Lower leg skin (tissue), 4 donors: ENCODE results near the gene MDC1. TPM values are rescaled to one million over a fixed set of nuclear protein-coding genes. Genes with fewer than 3 reads are reported as not detected.
A peak's percentile ranks its signal among the peaks of the same experiment; 100 is the strongest.

Experiments
- DNase-seq, 2 donors: peaks; one replicate each; pipeline ENCODE4 v3.0.0-alpha.2; 2019; ENCODE audit warnings: low spot score in 2 of 2
- H3K4me3 ChIP-seq: fragments of 200-600 bp; sonication (generic); 2 replicates; pipeline ENCODE4 v1.5.1; 2017; ENCODE audit warnings: mild to moderate bottlenecking, low read depth; ENCODE audit not compliant: poor library complexity, severe bottlenecking
- CTCF ChIP-seq, 3 donors: fragments of 450-650 bp; IDR thresholded peaks; one replicate each; pipeline ENCODE4 v1.5.1; 2016; ENCODE audit warnings: antibody characterized with exemption in 3 of 3, mild to moderate bottlenecking in 3 of 3, moderate library complexity in 2 of 3
- POLR2A ChIP-seq, 2 donors: fragments of 450-650 bp; IDR thresholded peaks; one replicate each; pipeline ENCODE4 v1.6.1; 2016 to 2017; ENCODE audit warnings: antibody characterized with exemption in 2 of 2, mild to moderate bottlenecking in 1 of 2, moderate library complexity in 1 of 2
- WGBS, 2 donors: methylation state at CpG; one replicate each; pipeline ENCODE4 v1.1.5; 2018; 5-methylcytosine and 5-hydroxymethylcytosine counted together
- intact Hi-C: fragments of 100-400 bp; cut with DNase I; formaldehyde crosslinking; loops from one replicate; pipeline ENCODE4 v1.15.0; 2023; ENCODE audit warnings: low total_unique reads
- total RNA-seq, 4 donors: library from RNA; depleted of rRNA; stranded (reverse); fragments of >200 nt; gene quantifications; one replicate each; pipeline ENCODE4 v1.1.0, GENCODE V29; 2016

The MDC1 gene
- total RNA-seq, 4 donors from 2014 or later = 9.7 to 21.4 (median 9.8) TPM

DNA sequence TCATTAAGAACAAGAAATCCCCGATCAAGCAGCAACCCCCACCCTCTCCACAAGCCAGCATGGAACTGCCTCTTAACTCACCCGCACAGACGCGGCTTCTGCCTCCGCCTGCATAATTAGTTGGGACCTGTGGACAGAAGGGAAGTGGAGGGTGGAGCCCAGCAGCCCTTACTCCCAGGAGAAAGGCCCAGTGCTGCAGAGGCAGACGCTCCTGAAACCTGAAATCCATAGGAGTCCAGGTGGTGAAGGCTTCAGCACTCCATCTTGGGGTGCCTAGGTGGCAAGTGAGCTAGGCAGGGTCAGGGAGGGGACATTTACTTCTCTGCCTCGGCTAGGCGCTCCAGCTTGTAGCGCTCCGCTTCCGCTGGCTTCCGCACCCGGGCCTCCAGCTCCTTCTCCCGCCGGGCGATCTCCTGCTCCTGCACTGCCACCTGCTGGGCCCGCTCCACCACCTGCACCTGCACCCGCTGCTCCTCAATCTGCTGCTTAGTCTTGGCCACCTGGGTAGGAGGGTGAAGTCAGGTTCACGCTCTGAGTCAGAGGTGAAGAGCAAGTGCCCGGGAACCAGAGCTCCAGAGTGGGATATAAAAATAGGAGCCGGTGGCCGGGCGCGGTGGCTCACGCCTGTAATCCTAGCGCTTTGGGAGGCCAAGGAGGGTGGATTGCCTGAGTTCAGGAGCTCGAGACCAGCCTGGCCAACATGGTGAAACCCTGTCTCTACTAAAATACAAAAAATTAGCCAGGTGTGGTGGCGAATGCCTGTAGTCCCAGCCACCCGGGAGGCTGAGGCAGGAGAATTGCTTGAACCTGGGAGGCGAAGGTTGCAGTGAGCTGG, 13.7 kb upstream of the MDC1 start:
- 36 to 60% methylated on average over 30 of the region's 30 CpGs for WGBS, 2 donors
- no peak for TF ChIP-seq POLR2A (IDR thresholded peaks at IDR 0.05)
- TF ChIP-seq CTCF (IDR thresholded peaks at IDR 0.05) = no peak
- peak; percentile 65 to 95 for DNase-seq
- intact Hi-C loops = no loop called here
- no peak overlapping the region for H3K4me3 ChIP-seq

DNA sequence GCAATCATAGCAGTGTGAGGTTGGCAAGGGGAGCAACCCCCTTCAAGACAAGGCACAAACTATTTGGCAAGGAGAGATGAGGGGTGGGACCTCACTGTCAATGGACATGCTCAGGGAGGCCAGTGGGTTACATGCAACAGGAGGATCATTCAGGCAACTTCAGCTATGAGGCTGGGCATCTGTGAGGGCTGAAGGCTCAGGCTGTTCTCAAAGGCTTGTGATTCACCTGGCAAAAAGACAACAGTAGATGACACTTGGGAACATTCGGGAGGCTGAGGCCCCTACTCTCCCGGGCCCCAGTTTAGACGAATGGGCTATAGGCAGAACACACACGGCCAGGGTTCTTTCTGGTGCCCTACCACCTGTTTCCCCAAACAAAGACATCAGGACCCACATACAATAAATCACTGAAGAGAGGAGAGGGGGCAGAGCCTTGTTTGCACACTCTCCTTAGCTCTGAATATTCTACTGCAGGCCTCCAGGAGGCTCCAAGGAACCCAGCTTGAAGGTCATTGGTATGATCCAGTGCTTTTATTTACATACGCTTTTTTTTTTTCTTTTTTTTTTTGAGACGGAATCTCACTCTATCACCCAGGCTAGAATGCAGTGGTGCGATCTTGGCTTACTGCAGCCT, 11.0 kb upstream of the MDC1 start:
- intact Hi-C loops = no loop called here

DNA sequence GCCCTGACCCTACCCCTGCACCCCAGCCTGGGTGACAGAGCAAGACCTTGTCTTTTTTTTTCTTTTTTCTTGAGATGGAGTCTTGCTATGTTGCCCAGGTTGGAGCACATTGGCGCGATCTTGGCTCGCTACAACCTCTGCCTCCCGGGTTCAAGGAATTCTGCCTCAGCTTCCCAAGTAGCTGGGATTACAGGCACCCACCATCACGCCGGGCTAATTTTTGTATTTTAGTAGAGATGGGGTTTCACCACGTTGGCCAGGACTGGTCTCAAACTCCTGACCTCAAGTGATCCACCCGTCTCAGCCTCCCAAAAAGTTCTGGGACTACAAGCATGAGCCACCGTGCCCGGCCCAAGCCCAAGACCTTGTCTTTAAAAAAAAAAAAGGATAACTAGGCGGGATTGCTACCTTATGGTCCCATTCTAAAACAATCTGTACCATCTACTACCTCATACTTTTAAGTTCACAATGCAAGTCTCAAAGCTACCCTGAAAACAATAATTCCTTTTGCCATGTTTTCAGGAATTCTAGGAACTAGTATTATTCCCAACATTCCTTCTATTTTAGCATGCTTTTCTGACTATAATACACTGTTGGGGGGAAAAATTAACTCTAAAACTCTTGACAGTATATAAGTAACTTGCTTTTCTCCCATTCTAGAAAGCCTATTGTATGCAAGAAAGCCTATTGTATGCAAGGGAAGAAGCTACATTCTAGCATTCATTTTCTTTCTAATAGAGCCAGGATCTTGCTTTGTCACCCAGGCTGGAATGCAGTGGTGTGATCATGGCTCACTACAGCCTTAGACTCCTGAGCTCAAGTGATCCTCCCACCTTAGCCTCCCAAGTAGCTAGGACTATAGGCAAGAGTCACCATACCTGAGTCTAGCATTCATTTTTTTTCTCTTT, 9.7 kb upstream of the MDC1 start:
- DNase-seq = no peak
- TF ChIP-seq CTCF (IDR thresholded peaks at IDR 0.05) (no peak), POLR2A (IDR thresholded peaks at IDR 0.05) (no peak)
- 85 to 91% methylated on average over 11 of the region's 11 CpGs for WGBS, 2 donors
- no peak overlapping the region for H3K4me3 ChIP-seq
- intact Hi-C loops = no loop called here

More for the DNA sequence above, 11.0 kb upstream of the MDC1 start:
- H3K4me3 ChIP-seq = no peak overlapping the region
- TF ChIP-seq CTCF (IDR thresholded peaks at IDR 0.05) = no peak
- TF ChIP-seq POLR2A (IDR thresholded peaks at IDR 0.05) = no peak
- no peak for DNase-seq
- WGBS, 2 donors = 56 to 63% methylated on average over 7 of the region's 7 CpGs

DNA sequence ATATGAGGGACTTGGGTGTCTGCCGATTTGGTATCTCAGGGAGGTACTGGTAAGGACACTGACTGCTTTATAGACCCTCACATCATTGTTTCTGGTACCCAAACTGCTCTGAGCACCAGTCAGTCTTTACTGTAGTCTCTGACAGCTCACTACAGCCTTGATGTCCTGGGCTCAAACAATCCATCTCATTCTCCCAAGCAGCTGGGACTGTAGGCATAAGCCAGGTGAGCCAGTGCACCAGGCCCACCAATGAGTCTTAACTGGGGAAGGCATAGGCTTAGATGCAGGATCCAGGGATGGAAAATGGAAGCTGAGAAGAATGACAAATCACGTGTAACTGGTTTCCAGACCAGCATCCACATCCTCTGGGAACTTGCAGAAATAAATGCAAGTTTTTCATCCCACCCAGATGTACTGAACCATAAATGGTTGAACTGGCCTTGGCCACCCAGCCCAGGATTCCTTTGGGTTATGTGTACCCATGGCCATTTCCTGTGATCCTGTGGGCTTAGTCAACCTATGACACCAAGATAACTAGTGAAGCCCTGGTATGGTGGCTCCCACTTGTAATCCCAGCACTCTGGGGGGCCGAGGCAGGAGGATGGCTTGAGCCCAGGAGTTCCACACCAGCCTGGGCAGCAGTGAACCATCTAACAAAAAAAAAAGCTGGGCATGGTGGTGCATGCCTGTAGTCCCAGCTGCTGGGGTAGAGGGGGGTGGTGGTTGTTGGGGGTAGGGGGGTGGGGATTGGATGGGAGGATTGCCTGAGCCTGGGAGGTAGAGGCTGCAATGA, 8.8 kb upstream of the MDC1 start:
- 47 to 64% methylated on average over 3 of the region's 3 CpGs for WGBS, 2 donors
- no peak overlapping the region for H3K4me3 ChIP-seq
- intact Hi-C loops = no loop called here
- TF ChIP-seq CTCF (IDR thresholded peaks at IDR 0.05) = no peak
- TF ChIP-seq POLR2A (IDR thresholded peaks at IDR 0.05) = no peak
- DNase-seq = no peak
